ENCODE results near the gene SPOCK1. TPM values are rescaled to one million over a fixed set of nuclear protein-coding genes. Genes with fewer than 3 reads are reported as not detected.

SPOCK1 gene
- total and polyA plus RNA-seq, 12 donors: 13.7 to 70.3 (median 28.6) TPM

- ATAC-seq (peak in 1 of 8 donors; percentile 41), DNase-seq (no peak)
- Histone ChIP-seq H3K4me3 (no peak overlapping the region), H3K4me1 (peaks cover 0 to 16% (median 0%) of the 10 kb centered on the region in 9 donors), H3K27ac (no peak overlapping the region), H3K27me3 (no peaks in the 10 kb centered on the region), H3K9me3 (peaks cover 0 to 14% (median 0%) of the 10 kb centered on the region in 11 donors), H3K36me3 (no peaks in the 10 kb centered on the region)
- TF ChIP-seq CTCF (IDR thresholded peaks at IDR 0.05): no peak
- intact Hi-C loops (cut with DNase I): no loop called here
- 40 to 49% methylated on average over 2 of the region's 2 CpGs for WGBS, 2 donors
Measured at GRCh38 chr5:137004279-137004678, 494.8 kb downstream of the SPOCK1 start.

- intact Hi-C loops (cut with DNase I): no loop called here
- Histone ChIP-seq H3K4me1 (peaks cover 0 to 16% (median 0%) of the 10 kb centered on the region in 9 donors), H3K9me3 (peaks cover 0 to 14% (median 0%) of the 10 kb centered on the region in 11 donors), H3K4me3 (no peak overlapping the region), H3K27ac (no peak overlapping the region), H3K36me3 (no peaks in the 10 kb centered on the region), H3K27me3 (no peaks in the 10 kb centered on the region)
- no peak for TF ChIP-seq CTCF (IDR thresholded peaks at IDR 0.05)
- WGBS, 2 donors: 62 to 66% methylated on average over 7 of the region's 7 CpGs
- no peak for ATAC-seq
- DNase-seq: no peak
Measured at GRCh38 chr5:137001026-137001569, 498.0 kb downstream of the SPOCK1 start.

- peaks cover 0 to 17% (median 0%) of the 10 kb centered on the region in 9 donors for H3K4me1 ChIP-seq
- ATAC-seq (peak in 1 of 8 donors; percentile 42), DNase-seq (no peak)
- 62 to 79% methylated on average over 5 of the region's 5 CpGs for WGBS, 2 donors
- H3K36me3 ChIP-seq: no peaks in the 10 kb centered on the region
- no peak overlapping the region for H3K4me3 ChIP-seq
- intact Hi-C loops (cut with DNase I): loop anchor here in 1 of 10 donors (10.0 kb wide), 1 partner anchor 185 kb away; no protein-coding TSS in a partner anchor
- H3K9me3 ChIP-seq: peaks cover 0 to under 1% (median 0%) of the 10 kb centered on the region in 11 donors
- H3K27ac ChIP-seq: no peak overlapping the region
- no peaks in the 10 kb centered on the region for H3K27me3 ChIP-seq
- no peak for TF ChIP-seq CTCF (IDR thresholded peaks at IDR 0.05)
Measured at GRCh38 chr5:136999787-137000186, 499.3 kb downstream of the SPOCK1 start.

GRCh38 chr5:136998854-136999357 is 500.2 kb downstream of the SPOCK1 start:
- 77 to 86% methylated on average over 6 of the region's 6 CpGs for WGBS, 2 donors
- DNase-seq: no peak
- no peak for TF ChIP-seq CTCF (IDR thresholded peaks at IDR 0.05)
- Histone ChIP-seq H3K36me3 (no peaks in the 10 kb centered on the region), H3K27ac (no peak overlapping the region), H3K27me3 (no peaks in the 10 kb centered on the region), H3K4me1 (peaks cover 0 to 25% (median 3%) of the 10 kb centered on the region in 9 donors), H3K9me3 (no peaks in the 10 kb centered on the region), H3K4me3 (no peak overlapping the region)
- intact Hi-C loops (cut with DNase I): loop anchor here in 1 of 10 donors (10.0 kb wide), 1 partner anchor 184 kb away; no protein-coding TSS in a partner anchor
- no peak for ATAC-seq
